Uterus (tissue), 4 donors: Measurements from ENCODE around the gene MFSD2A. TPM values are rescaled to one million over a fixed set of nuclear protein-coding genes. Genes with fewer than 3 reads are reported as not detected.
"Not testable (repeated sequence)": the region's sequence is repeated elsewhere in the genome, so short reads cannot be mapped to it uniquely, and the experiment has no call there.

ENCODE experiments used
- DNase-seq, 2 donors: peaks; one replicate each; pipeline ENCODE4 v3.0.0-alpha.2; 2019 to 2020
- H3K27ac ChIP-seq, 2 donors: fragments of 200-600 bp; sonication (generic); 1 replicate in 1 of 2; 2 replicates in 1 of 2; pipeline ENCODE4 v1.5.1; 2016 to 2018
- H3K27me3 ChIP-seq, 2 donors: fragments of 200-600 bp; sonication (generic); one replicate each; pipeline ENCODE4 v1.5.1; 2018 to 2019; ENCODE audit warnings: control low read depth in 1 of 2
- H3K36me3 ChIP-seq, 2 donors: fragments of 200-600 bp; sonication (generic); one replicate each; pipeline ENCODE4 v1.5.1; 2019; ENCODE audit warnings: control low read depth in 1 of 2
- H3K4me1 ChIP-seq, 2 donors: fragments of 200-600 bp; sonication (generic); one replicate each; pipeline ENCODE4 v1.5.1; 2018 to 2019; ENCODE audit warnings: control low read depth in 1 of 2
- H3K4me3 ChIP-seq, 2 donors: fragments of 200-600 bp; sonication (generic); 1 replicate in 1 of 2; 2 replicates in 1 of 2; pipeline ENCODE4 v1.5.1; 2018 to 2019; ENCODE audit warnings: mild to moderate bottlenecking in 1 of 2
- H3K9me3 ChIP-seq, 2 donors: fragments of 200-600 bp; sonication (generic); one replicate each; pipeline ENCODE4 v1.5.1; 2019; ENCODE audit warnings: control low read depth in 1 of 2
- POLR2A ChIP-seq, 2 donors: fragments of 450-650 bp; IDR thresholded peaks; one replicate each; pipeline ENCODE4 v1.6.1; 2016; ENCODE audit warnings: antibody characterized with exemption in 2 of 2, mild to moderate bottlenecking in 1 of 2, moderate library complexity in 1 of 2
- intact Hi-C: fragments of 100-400 bp; cut with DNase I; formaldehyde crosslinking; loops from one replicate; pipeline ENCODE4 v1.15.1; 2023; ENCODE audit warnings: low total_unique reads
- total RNA-seq, 4 donors: library from RNA; depleted of rRNA in 3 of 4; stranded (reverse); fragments of >200 nt in 3 of 4; gene quantifications; one replicate each; pipeline versions ENCODE4 v1.1.0 to v1.2.4, GENCODE V29; 2014 to 2023
- TF ChIP-seq, protein P1 (sequence below), 4 experiments: fragments of 200-600 bp in 2 of 4; fragments of 450-650 bp in 2 of 4; sonication (generic) in 2 of 4; IDR thresholded peaks; one replicate each; pipeline ENCODE4 v1.5.1; 2016 to 2019; ENCODE audit warnings: antibody characterized with exemption in 4 of 4, mild to moderate bottlenecking in 2 of 4, moderate library complexity in 1 of 4
- donor health status: DM: yes; HTN: yes; CAD: no.

MFSD2A gene
- total RNA-seq, 4 donors from 2014 or later = 2.0 to 16.2 (median 6.5) TPM

- Histone ChIP-seq H3K36me3 (no peaks in the 10 kb centered on the region), H3K9me3 (no peaks in the 10 kb centered on the region), H3K4me1 (no peaks in the 10 kb centered on the region), H3K27ac (no peak overlapping the region), H3K4me3 (no peak overlapping the region), H3K27me3 (no peaks in the 10 kb centered on the region)
- DNase-seq = no peak
- intact Hi-C loops = no loop called here
- no peak for TF ChIP-seq POLR2A (IDR thresholded peaks at IDR 0.05)
- TF ChIP-seq, protein P1, sequence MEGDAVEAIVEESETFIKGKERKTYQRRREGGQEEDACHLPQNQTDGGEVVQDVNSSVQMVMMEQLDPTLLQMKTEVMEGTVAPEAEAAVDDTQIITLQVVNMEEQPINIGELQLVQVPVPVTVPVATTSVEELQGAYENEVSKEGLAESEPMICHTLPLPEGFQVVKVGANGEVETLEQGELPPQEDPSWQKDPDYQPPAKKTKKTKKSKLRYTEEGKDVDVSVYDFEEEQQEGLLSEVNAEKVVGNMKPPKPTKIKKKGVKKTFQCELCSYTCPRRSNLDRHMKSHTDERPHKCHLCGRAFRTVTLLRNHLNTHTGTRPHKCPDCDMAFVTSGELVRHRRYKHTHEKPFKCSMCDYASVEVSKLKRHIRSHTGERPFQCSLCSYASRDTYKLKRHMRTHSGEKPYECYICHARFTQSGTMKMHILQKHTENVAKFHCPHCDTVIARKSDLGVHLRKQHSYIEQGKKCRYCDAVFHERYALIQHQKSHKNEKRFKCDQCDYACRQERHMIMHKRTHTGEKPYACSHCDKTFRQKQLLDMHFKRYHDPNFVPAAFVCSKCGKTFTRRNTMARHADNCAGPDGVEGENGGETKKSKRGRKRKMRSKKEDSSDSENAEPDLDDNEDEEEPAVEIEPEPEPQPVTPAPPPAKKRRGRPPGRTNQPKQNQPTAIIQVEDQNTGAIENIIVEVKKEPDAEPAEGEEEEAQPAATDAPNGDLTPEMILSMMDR (IDR thresholded peaks at IDR 0.05) = no peak
Measured at GRCh38 chr1:39996396-39997004, 41.6 kb downstream of the MFSD2A start.

DNA sequence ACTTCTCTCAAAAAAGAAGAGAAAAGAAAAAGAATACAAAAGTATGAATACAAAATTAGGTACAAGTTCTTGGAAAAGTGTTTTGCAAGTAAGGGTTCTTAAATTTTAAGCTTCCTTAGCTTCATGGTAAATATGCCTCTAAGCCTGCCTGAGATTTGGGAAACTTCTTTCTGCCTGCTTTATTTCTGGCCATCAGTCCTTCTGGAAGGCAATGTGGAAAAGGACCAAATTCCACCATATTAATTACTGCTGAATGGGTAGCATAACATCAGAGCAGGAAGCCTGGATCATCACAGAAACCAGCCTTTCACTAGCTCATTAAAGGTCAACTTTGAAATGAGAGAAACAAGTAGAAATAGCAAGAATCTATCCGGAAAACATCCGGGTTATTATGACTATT, 46.5 kb downstream of the MFSD2A start:
- DNase-seq = no peak
- H3K36me3 ChIP-seq = no peaks in the 10 kb centered on the region
- intact Hi-C loops = no loop called here
- no peaks in the 10 kb centered on the region for H3K4me1 ChIP-seq
- no peak overlapping the region for H3K27ac ChIP-seq
- H3K27me3 ChIP-seq = no peaks in the 10 kb centered on the region
- no peak for TF ChIP-seq POLR2A (IDR thresholded peaks at IDR 0.05)
- TF ChIP-seq, protein P1 (IDR thresholded peaks at IDR 0.05) = no peak
- H3K4me3 ChIP-seq = no peak overlapping the region
- H3K9me3 ChIP-seq = no peaks in the 10 kb centered on the region

- H3K9me3 ChIP-seq = no peaks in the 10 kb centered on the region
- intact Hi-C loops = no loop called here
- DNase-seq = no peak
- H3K36me3 ChIP-seq = no peaks in the 10 kb centered on the region
- no peak overlapping the region for H3K27ac ChIP-seq
- H3K4me1 ChIP-seq = no peaks in the 10 kb centered on the region
- H3K27me3 ChIP-seq = no peaks in the 10 kb centered on the region
- H3K4me3 ChIP-seq = no peak overlapping the region
- TF ChIP-seq POLR2A (IDR thresholded peaks at IDR 0.05) = no peak
- TF ChIP-seq, protein P1 (IDR thresholded peaks at IDR 0.05) = no peak
Measured at GRCh38 chr1:40003156-40004093, 48.5 kb downstream of the MFSD2A start.

GRCh38 chr1:40004857-40005256, 49.9 kb downstream of the MFSD2A start:
- Histone ChIP-seq H3K27ac (no peak overlapping the region), H3K36me3 (no peaks in the 10 kb centered on the region), H3K4me1 (no peaks in the 10 kb centered on the region), H3K4me3 (no peak overlapping the region), H3K9me3 (no peaks in the 10 kb centered on the region), H3K27me3 (no peaks in the 10 kb centered on the region)
- TF ChIP-seq, protein P1 (IDR thresholded peaks at IDR 0.05) = no peak
- TF ChIP-seq POLR2A (IDR thresholded peaks at IDR 0.05) = no peak
- DNase-seq = no peak
- intact Hi-C loops = no loop called here

DNA sequence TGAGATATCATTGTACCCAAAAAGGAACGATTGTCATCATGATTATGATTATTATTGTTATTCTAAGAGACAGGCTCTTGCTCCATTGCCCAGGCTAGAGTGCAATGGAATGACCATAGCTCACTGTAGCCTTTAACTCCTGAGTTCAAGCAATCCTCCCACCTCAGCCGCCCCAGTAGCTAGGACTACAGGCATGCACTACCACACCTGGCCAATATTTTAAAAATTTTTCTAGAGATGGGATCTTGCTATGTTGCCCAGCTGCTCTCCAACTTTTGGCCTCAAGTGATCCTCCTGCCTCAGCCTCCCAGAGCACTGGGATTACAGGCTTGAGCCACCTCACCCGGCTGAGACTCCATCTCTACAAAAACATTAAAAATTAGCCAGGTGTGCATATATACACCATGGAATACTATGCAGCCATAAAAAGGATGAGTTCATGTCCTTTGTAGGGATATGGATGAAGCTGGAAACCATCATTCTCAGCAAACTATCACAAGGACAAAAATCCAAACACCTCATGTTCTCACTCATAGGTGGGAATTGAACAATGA, 52.6 kb downstream of the MFSD2A start:
- intact Hi-C loops = not testable (repeated sequence)

More for the DNA sequence above, 52.6 kb downstream of the MFSD2A start:
- H3K9me3 ChIP-seq, DNase-seq, H3K4me3 ChIP-seq, H3K36me3 ChIP-seq, H3K4me1 ChIP-seq, H3K27ac ChIP-seq, H3K27me3 ChIP-seq: not testable (repeated sequence)
